Retina (tissue), 1 donor: ENCODE measurements around the gene RPS2.
A peak's percentile ranks its signal among the peaks of the same experiment; 100 is the strongest.

Experiments used
- DNase-seq: peaks from one replicate; pipeline ENCODE4 v3.0.0-alpha.2; 2016

Gene RPS2

DNA sequence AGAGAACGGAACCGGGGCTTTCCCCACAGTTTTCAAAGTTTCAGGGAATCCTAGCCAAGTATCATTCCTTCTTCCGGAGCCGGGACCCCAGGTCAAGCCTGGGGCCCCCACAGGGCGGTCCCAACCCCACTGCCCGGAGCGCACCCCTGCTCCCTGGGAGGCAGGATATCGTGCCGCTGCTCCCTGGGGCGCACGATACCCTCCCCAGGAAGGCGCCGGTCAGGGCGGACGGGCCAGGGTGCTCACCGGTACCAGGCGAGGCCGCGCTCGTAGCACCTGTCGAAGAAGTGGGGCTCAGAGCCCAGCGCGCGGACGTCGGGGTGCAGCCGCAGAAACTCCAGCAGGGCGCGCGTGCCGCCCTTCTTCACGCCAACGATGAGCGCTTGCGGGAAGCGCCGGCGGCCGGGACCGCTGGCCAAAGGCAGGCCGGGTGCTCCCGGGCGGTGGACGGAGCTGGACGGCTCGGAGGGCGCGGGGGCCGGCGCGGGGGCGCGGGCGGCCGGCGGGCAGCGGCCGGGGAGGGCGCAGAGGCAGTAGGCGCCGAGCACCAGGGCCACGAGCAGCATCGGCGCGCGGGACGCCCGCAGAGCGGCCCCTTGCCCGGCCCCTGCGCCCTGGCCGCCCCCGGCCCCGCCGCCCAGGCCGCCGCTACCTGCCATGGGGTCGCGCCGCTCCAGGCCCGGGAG lies 46.8 kb downstream of the RPS2 start:
- no peak for DNase-seq

- no peak for DNase-seq
Observed at GRCh38 chr16:1917056-1917664, 47.5 kb downstream of the RPS2 start.

GRCh38 chr16:1916640-1916990 lies 48.0 kb downstream of the RPS2 start:
- no peak for DNase-seq

GRCh38 chr16:1915732-1916639 lies 48.6 kb downstream of the RPS2 start:
- DNase-seq = peak; percentile 29

DNA sequence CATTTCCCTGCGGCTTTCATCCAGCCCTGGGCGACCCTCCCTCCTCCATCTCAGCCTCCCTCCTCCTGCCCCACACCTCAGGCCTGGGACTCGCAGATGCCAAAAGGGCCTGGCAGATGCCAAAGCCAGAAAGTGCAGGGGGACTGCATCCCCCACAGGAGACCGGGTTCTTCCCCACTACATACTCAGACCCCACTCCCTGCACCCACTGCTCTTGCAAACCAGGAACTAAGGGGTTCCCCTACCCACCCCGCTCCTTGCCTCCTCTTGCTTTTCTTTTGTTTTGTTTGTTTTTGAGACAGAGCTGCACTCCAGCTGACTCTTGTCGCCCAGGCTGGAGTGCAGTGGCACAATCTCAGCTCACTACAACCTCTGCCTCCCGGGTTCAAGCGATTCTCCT lies 49.6 kb downstream of the RPS2 start:
- DNase-seq = no peak

DNA sequence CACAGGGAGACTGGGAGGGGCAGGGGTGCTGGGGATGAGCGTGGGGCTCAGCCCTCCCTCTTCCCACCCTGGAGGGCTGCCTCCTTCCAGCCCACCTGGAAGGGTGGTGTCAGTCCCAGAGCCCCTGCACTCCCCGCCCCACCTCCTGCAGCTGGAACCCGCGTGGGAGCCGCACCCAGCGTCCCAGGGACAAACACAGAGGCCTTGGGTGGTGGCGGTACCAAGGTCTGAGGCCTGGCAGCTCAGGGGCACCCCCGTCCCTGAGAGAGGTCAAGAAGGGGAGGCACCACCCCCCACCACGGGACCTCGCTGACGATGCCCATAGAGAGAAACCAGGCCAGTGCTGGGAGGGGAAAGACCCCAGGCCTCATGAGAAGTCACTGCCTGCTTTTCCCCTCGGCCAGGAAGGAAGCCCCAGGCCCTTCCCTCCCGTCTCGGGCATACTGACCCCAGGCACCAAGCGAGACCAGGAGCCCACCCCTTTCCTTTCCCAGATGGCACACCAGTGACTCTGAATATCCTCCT lies 50.5 kb downstream of the RPS2 start:
- peak; percentile 32 for DNase-seq

- DNase-seq = peak; percentile 30
Observed at GRCh38 chr16:1913327-1914083, 51.1 kb downstream of the RPS2 start.

DNA sequence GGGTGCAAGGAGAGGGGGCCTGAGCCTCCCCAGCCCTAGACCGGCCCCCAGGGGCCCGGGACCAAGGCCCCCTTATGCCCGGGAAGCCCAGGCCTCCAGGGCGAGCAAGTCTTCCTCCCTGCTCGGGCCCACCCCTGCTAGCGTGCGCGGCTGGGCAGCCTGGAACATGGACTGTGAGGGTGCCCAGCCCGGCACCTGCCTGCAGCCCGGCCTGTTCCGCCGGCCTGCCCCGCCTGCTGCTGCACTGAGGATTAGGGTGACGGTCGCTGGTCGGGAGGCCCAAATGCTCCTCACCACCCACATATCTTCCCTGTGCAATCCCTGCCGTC lies 52.4 kb downstream of the RPS2 start:
- DNase-seq = no peak
